HepG2 (cell line): ENCODE data around the gene KIF25.

ENCODE experiments used
- GTF2F1 ChIP-seq: fragments of 150-350 bp; IDR thresholded peaks from 2 replicates; pipeline ENCODE4 v1.6.1; 2014; ENCODE audit warnings: low read length
- ZNF639 ChIP-seq: conservative IDR thresholded peaks from 2 replicates; pipeline ENCODE4 v1.6.1; 2018; ENCODE audit warnings: missing genetic modification reagents

GRCh38 chr6:168014428-168014827, 17.0 kb downstream of the KIF25 start:
- no peak for TF ChIP-seq ZNF639 (CRISPR knock-in tag)
- TF ChIP-seq GTF2F1, result no peak
